GM13976 (cell line): ENCODE results near the gene RPH3AL.

ENCODE experiments used
- DNase-seq: peaks from one replicate; pipeline ENCODE4 v3.0.0; 2012; ENCODE audit warnings: low spot score
- CTCF ChIP-seq: IDR thresholded peaks from 2 replicates; pipeline ENCODE4 v1.5.1; 2012; ENCODE audit warnings: borderline replicate concordance, mild to moderate bottlenecking; ENCODE audit not compliant: insufficient read depth; ENCODE audit errors: extremely low read depth, missing control alignments, control extremely low read depth
- in situ Hi-C: fragments of 300-500 bp; cut with MboI; formaldehyde crosslinking; loops from one replicate; pipeline ENCODE4 v1.12.0; 2022; ENCODE audit warnings: low sequenced_read_pairs, mixed read lengths, inconsistent platforms; ENCODE audit not compliant: unreplicated experiment

RPH3AL gene

GRCh38 chr17:343211-343610 is 9.4 kb downstream of the RPH3AL start:
- in situ Hi-C loops: no loop called here
- no peak for DNase-seq
- TF ChIP-seq CTCF: no peak

- in situ Hi-C loops: no loop called here
- no peak for DNase-seq
Measured at GRCh38 chr17:340074-340473, 12.5 kb downstream of the RPH3AL start.

GRCh38 chr17:339193-340061 is 13.2 kb downstream of the RPH3AL start:
- TF ChIP-seq CTCF: no peak
- in situ Hi-C loops: no loop called here
- DNase-seq: no peak

More at GRCh38 chr17:340074-340473, 12.5 kb downstream of the RPH3AL start:
- no peak for TF ChIP-seq CTCF

GRCh38 chr17:338442-339192 is 14.0 kb downstream of the RPH3AL start:
- no peak for TF ChIP-seq CTCF
- in situ Hi-C loops: no loop called here
- no peak for DNase-seq

DNA sequence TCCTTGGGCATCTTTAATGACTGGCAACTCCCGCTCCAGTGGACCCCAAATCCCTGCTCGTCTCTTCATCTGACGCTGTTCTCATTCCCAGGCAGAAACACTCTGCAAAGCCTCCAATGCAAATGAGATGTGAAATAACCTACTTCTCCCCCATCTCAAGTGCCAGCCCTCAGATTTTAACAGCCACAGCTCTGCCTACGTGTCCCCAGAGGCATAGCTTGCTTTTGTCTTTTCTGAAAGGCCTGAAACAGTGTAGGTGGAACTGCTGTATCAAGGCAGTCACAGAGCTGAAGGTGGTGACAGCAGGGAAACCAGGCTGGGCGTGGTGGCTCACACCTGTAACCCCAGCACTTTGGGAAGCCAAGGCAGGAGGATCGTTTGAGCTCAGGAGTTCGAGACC is 14.7 kb downstream of the RPH3AL start:
- DNase-seq: no peak
- in situ Hi-C loops: no loop called here
- no peak for TF ChIP-seq CTCF

- in situ Hi-C loops: no loop called here
- TF ChIP-seq CTCF: no peak
- no peak for DNase-seq
Measured at GRCh38 chr17:337453-337852, 15.2 kb downstream of the RPH3AL start.
